ENCODE results near the gene SELENOO.

DNA sequence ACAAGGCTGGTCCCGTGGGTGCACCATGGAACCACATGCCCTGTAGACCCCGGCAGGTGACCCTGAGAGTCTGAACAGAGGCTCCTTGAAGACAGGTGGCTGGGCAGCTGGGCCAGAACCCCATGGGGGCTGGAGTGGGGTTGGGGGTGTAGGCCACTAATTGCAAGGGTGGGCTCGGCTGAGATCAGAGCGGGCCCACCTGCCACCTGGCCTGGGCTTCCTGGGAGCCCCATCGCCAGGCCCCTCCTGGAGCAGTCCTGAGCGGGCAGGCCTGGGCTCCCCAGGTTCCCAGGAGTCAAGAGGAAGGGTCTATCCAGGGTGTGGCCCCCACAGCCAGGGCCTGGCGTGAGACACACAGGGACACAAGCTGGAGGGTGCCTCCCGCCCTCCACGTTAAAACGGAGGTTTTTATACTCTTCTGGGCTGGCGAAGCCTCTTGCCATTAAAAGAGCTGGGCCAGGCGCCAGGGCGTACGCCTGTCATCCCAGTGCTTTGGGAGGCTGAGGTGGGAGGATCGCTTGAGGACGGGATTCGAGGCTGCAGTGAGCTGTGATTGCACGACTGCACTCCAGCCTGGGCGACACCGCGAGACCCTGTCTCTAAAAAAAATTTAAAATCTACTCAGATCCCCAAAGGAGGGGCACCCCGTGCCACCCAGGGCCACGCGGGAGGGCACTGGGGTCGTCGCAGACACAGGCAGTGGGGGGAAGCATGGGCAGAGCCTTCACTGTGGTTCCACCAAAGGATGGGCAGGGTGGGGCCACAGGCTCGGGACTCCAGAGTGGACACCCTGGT lies 19.9 kb upstream of the SELENOO start:
- TF ChIP-seq POLR2A (IDR thresholded peaks at IDR 0.05): no peak
- TF ChIP-seq, protein P1, sequence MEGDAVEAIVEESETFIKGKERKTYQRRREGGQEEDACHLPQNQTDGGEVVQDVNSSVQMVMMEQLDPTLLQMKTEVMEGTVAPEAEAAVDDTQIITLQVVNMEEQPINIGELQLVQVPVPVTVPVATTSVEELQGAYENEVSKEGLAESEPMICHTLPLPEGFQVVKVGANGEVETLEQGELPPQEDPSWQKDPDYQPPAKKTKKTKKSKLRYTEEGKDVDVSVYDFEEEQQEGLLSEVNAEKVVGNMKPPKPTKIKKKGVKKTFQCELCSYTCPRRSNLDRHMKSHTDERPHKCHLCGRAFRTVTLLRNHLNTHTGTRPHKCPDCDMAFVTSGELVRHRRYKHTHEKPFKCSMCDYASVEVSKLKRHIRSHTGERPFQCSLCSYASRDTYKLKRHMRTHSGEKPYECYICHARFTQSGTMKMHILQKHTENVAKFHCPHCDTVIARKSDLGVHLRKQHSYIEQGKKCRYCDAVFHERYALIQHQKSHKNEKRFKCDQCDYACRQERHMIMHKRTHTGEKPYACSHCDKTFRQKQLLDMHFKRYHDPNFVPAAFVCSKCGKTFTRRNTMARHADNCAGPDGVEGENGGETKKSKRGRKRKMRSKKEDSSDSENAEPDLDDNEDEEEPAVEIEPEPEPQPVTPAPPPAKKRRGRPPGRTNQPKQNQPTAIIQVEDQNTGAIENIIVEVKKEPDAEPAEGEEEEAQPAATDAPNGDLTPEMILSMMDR (IDR thresholded peaks at IDR 0.05): no peak

All from right lobe of liver (tissue), 4 donors.